ENCODE measurements around the gene SIN3A. TPM values are rescaled to one million over a fixed set of nuclear protein-coding genes. Genes with fewer than 3 reads are reported as not detected.
"Not testable (repeated sequence)": the region's sequence is repeated elsewhere in the genome, so short reads cannot be mapped to it uniquely, and the experiment has no call there.

Gene SIN3A
- total and polyA plus RNA-seq, 9 of the 15 experiments (the other 6 are each of a cell fraction or from before 2014, with no cell fraction given): 11.1 to 70.3 (median 25.3) TPM

DNA sequence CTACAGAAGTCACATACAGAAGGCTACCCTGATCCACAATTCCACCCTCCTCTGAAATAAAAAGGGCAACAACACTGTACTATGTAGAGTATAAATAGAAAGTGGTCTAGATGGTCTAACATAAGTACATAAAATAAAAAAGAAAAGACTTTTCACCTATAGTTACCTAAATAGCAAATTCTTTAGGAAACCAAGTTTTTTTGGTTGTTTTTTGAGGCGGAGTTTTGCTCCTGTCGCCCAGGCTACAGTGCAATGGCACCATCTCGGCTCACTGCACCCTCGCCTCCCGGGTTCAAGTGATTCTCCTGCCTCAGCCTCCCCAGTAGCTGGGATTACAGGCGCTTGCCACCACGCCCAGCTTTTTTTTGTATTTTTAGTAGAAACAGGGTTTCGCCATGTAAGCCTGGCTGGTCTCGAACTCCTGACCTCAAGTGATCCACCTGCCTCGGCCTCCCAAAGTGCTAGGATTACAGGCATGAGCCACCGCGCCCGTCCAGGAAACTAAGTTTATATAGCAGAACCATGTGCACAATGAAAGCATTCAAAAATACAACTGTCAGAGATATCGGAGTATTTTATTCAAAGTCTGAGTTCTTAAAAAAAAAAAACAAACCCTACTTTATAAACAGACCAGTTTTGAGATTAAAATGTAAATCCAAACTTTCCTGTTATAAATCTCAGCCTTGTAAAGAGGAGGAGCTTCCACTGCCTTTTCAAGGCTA is 1.7 kb downstream of the SIN3A start (continued):
- TF ChIP-seq, protein P1, sequence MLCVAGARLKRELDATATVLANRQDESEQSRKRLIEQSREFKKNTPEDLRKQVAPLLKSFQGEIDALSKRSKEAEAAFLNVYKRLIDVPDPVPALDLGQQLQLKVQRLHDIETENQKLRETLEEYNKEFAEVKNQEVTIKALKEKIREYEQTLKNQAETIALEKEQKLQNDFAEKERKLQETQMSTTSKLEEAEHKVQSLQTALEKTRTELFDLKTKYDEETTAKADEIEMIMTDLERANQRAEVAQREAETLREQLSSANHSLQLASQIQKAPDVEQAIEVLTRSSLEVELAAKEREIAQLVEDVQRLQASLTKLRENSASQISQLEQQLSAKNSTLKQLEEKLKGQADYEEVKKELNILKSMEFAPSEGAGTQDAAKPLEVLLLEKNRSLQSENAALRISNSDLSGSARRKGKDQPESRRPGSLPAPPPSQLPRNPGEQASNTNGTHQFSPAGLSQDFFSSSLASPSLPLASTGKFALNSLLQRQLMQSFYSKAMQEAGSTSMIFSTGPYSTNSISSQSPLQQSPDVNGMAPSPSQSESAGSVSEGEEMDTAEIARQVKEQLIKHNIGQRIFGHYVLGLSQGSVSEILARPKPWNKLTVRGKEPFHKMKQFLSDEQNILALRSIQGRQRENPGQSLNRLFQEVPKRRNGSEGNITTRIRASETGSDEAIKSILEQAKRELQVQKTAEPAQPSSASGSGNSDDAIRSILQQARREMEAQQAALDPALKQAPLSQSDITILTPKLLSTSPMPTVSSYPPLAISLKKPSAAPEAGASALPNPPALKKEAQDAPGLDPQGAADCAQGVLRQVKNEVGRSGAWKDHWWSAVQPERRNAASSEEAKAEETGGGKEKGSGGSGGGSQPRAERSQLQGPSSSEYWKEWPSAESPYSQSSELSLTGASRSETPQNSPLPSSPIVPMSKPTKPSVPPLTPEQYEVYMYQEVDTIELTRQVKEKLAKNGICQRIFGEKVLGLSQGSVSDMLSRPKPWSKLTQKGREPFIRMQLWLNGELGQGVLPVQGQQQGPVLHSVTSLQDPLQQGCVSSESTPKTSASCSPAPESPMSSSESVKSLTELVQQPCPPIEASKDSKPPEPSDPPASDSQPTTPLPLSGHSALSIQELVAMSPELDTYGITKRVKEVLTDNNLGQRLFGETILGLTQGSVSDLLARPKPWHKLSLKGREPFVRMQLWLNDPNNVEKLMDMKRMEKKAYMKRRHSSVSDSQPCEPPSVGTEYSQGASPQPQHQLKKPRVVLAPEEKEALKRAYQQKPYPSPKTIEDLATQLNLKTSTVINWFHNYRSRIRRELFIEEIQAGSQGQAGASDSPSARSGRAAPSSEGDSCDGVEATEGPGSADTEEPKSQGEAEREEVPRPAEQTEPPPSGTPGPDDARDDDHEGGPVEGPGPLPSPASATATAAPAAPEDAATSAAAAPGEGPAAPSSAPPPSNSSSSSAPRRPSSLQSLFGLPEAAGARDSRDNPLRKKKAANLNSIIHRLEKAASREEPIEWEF (CRISPR knock-in tag; IDR thresholded peaks at IDR 0.05): no peak
- TF ChIP-seq, protein P2, sequence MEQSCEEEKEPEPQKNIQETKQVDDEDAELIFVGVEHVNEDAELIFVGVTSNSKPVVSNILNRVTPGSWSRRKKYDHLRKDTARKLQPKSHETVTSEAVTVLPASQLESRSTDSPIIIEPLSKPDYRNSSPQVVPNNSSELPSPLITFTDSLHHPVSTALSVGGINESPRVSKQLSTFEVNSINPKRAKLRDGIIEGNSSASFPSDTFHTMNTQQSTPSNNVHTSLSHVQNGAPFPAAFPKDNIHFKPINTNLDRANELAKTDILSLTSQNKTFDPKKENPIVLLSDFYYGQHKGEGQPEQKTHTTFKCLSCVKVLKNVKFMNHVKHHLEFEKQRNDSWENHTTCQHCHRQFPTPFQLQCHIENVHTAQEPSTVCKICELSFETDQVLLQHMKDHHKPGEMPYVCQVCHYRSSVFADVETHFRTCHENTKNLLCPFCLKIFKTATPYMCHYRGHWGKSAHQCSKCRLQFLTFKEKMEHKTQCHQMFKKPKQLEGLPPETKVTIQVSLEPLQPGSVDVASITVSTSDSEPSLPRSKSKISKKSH (CRISPR knock-in tag; IDR thresholded peaks at IDR 0.05): no peak
- TF ChIP-seq C11orf30 (IDR thresholded peaks at IDR 0.05; ENCODE audit: low read depth) (no peak), STAT6 (CRISPR knock-in tag; IDR thresholded peaks at IDR 0.05) (no peak)
- TF ChIP-seq, protein P3, sequence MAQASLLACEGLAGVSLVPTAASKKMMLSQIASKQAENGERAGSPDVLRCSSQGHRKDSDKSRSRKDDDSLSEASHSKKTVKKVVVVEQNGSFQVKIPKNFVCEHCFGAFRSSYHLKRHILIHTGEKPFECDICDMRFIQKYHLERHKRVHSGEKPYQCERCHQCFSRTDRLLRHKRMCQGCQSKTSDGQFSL (CRISPR knock-in tag; IDR thresholded peaks at IDR 0.05): no peak
- TF ChIP-seq, protein P3 (tag; IDR thresholded peaks at IDR 0.05): no peak

DNA sequence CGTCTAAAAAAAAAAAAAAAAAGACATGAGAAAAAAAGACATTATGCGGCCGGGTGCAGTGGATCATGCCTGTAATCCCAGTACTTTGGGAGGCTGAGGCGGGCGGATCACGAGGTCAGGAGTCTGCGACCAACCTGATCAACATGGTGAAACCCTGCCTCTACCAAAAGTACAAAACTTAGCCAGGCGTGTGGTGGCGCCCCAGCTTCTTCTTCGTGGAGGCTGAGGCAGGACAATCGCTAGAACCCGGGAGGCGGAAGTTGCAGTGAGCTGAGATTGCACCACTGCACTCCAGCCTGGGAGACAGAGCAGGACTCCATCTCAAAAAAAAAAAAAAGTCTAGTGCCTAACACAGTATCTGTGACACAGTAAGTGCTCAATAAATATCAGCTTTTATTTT is 3.3 kb downstream of the SIN3A start:
- H3K9me3 ChIP-seq (replicated peaks; ENCODE audit: control insufficient read depth, insufficient read depth, low read depth, low read length); H3K27me3 ChIP-seq (ENCODE audit: control insufficient read depth in 2 of 2, insufficient read depth in 2 of 2, low read length in 2 of 2); H2AFZ ChIP-seq (ENCODE audit: low read depth, low read length); H3K4me3 ChIP-seq; BruUV-seq (replicated peaks); FAIRE-seq; H3K9ac ChIP-seq (ENCODE audit: insufficient read depth in 1 of 2, low read depth in 2 of 2, low read length in 2 of 2); ATAC-seq; DNase-seq (ENCODE audit: extremely low read depth in 1 of 4, low spot score in 3 of 4); H3K27ac ChIP-seq (ENCODE audit: extremely low read depth, low read depth, low read length); intact Hi-C loops (cut with micrococcal nuclease); H3K4me2 ChIP-seq (ENCODE audit: insufficient read depth, low read length); CTCF ChIA-PET (ENCODE audit: low intra/inter-chr PET ratio); in situ Hi-C loops (cut with MboI): not testable (repeated sequence)
- peaks cover 86% of the 10 kb centered on the region for H3K79me2 ChIP-seq (ENCODE audit: control insufficient read depth, insufficient read depth, low read length)
- 80% methylated on average over 13 of the region's 13 CpGs for WGBS (ENCODE audit: insufficient coverage, low coverage, missing lambda C conversion rate)
- H4K20me1 ChIP-seq (replicated peaks; ENCODE audit: control insufficient read depth, insufficient read depth, low read length): peaks cover 25% of the 10 kb centered on the region
- peaks cover 10% of the 10 kb centered on the region for H3K9me1 ChIP-seq (ENCODE audit: control insufficient read depth, insufficient read depth, low read length)
- POLR2A ChIA-PET: interaction anchor here (1.4 kb wide), 1 partner anchor 12 kb away, joined by 5 read pairs; no protein-coding TSS in a partner anchor
- H3K36me3 ChIP-seq (ENCODE audit: control insufficient read depth, insufficient read depth, low read length): peaks cover 24% of the 10 kb centered on the region; the same call in 2 of the 3 replicates
- H3K4me1 ChIP-seq (replicated peaks in 1 of 2; ENCODE audit: control insufficient read depth in 2 of 2, insufficient read depth in 2 of 2, low read length in 2 of 2): peaks cover 22 to 25% of the 10 kb centered on the region in 2 experiments

Data from K562 (cell line).